H1 (cell line): ENCODE measurements around the gene TMEM178B. TPM values are rescaled to one million over a fixed set of nuclear protein-coding genes. Genes with fewer than 3 reads are reported as not detected.

Source experiments
- CTCF ChIA-PET: fragments of 300-600 bp; sonication (Branson Sonifier 250); formaldehyde crosslinking; loops from one replicate; lab custom pipeline; 2021; ENCODE audit not compliant: partially characterized antibody; lab: Charles Lee
- POLR2A ChIA-PET: fragments of 300-600 bp; sonication (Branson Sonifier 250); formaldehyde crosslinking; loops from one replicate; lab custom pipeline; 2021; ENCODE audit warnings: inconsistent platforms; ENCODE audit not compliant: partially characterized antibody; lab: Charles Lee
- DNase-seq, 2 experiments: peaks; one replicate each; pipeline versions ENCODE4 v3.0.0 to v3.0.0-alpha.2; 2010 to 2022; ENCODE audit warnings: low spot score in 2 of 2, low read depth in 1 of 2, mixed read lengths in 1 of 2
- FAIRE-seq: peaks from 2 replicates; lab custom pipeline; 2011; peaks lifted over from hg19 to GRCh38; lab: Jason Lieb, UNC
- H2AFZ ChIP-seq: 2 replicates; pipeline ENCODE4 v1.8.1; 2012; ENCODE audit warnings: low read length, inconsistent platforms
- H2AK5ac ChIP-seq: 2 replicates; pipeline ENCODE4 v1.6.1; 2013; ENCODE audit warnings: low read depth, low read length
- H2BK120ac ChIP-seq: replicated peaks from 2 replicates; pipeline ENCODE3; 2013; ENCODE audit warnings: low read depth, low read length, inconsistent platforms
- H2BK12ac ChIP-seq: 2 replicates; pipeline ENCODE4 v1.6.1; 2013; ENCODE audit warnings: low read depth, low read length
- H2BK15ac ChIP-seq: 2 replicates; pipeline ENCODE4 v1.6.1; 2013; ENCODE audit warnings: low read length
- H2BK20ac ChIP-seq: 2 replicates; pipeline ENCODE4 v1.6.1; 2013; ENCODE audit warnings: low read length
- H2BK5ac ChIP-seq: 2 replicates; pipeline ENCODE4 v1.6.1; 2013; ENCODE audit warnings: low read depth, low read length
- H3K14ac ChIP-seq: 2 replicates; pipeline ENCODE4 v1.6.1; 2013; ENCODE audit warnings: inconsistent platforms; ENCODE audit not compliant: insufficient read length
- H3K18ac ChIP-seq: 2 replicates; pipeline ENCODE4 v1.6.1; 2013; ENCODE audit warnings: low read length; ENCODE audit errors: extremely low read depth
- H3K23ac ChIP-seq: 2 replicates; pipeline ENCODE4 v1.6.1; 2013; ENCODE audit warnings: inconsistent platforms; ENCODE audit not compliant: insufficient read length
- H3K23me2 ChIP-seq: 2 replicates; pipeline ENCODE4 v1.6.1; 2013; ENCODE audit warnings: low read depth, low read length
- H3K27ac ChIP-seq: 2 replicates; pipeline ENCODE4 v1.6.1; 2011; ENCODE audit warnings: low read depth, low read length, inconsistent platforms
- H3K27me3 ChIP-seq, 4 experiments: replicated peaks in 1 of 4; 1 replicate in 1 of 4; 2 replicates in 3 of 4; pipeline versions ENCODE4 v1.6.1 to v1.8.1; 2011 to 2013; ENCODE audit warnings: low read length in 3 of 4, mild to moderate bottlenecking in 3 of 4, inconsistent platforms in 2 of 4, mixed read lengths in 2 of 4, moderate library complexity in 1 of 4; ENCODE audit not compliant: control insufficient read depth in 3 of 4, insufficient read depth in 3 of 4; ENCODE audit errors: extremely low read depth in 1 of 4
- H3K36me3 ChIP-seq, 4 experiments: 2 replicates each; pipeline versions ENCODE4 v1.6.1 to v1.8.1; 2011 to 2013; ENCODE audit warnings: mild to moderate bottlenecking in 4 of 4, low read length in 3 of 4, moderate library complexity in 2 of 4, control low read depth in 1 of 4, inconsistent platforms in 1 of 4; ENCODE audit not compliant: insufficient read depth in 4 of 4, control insufficient read depth in 2 of 4
- H3K4ac ChIP-seq: replicated peaks from 2 replicates; pipeline ENCODE3; 2013; ENCODE audit warnings: low read length, low read depth, mixed read lengths, inconsistent platforms; ENCODE audit not compliant: insufficient read length
- H3K4me1 ChIP-seq, 4 experiments: replicated peaks in 1 of 4; 1 replicate in 1 of 4; 2 replicates in 3 of 4; pipeline versions ENCODE4 v1.6.1 to v1.8.1; 2011 to 2013; ENCODE audit warnings: low read length in 3 of 4, inconsistent platforms in 2 of 4, mixed read lengths in 1 of 4; ENCODE audit not compliant: insufficient read depth in 4 of 4, control insufficient read depth in 3 of 4
- H3K4me2 ChIP-seq, 2 experiments: 2 replicates each; pipeline versions ENCODE4 v1.6.1 to v1.8.1; 2011 to 2013; ENCODE audit warnings: low read depth in 2 of 2, low read length in 2 of 2, control low read depth in 1 of 2, inconsistent platforms in 1 of 2, mild to moderate bottlenecking in 1 of 2; ENCODE audit not compliant: insufficient read depth in 1 of 2
- H3K4me3 ChIP-seq, 4 experiments: fragments of 200-600, 300-600 bp in 1 of 4; sonication (generic), shearing (Covaris generic), sonication (Bioruptor Twin) in 1 of 4; 2 replicates each; pipeline versions ENCODE4 v1.5.1 to v1.8.1; 2011 to 2016; ENCODE audit warnings: low read length in 4 of 4, low read depth in 3 of 4, control low read depth in 2 of 4, inconsistent platforms in 2 of 4, mild to moderate bottlenecking in 2 of 4, mixed read lengths in 1 of 4, moderate library complexity in 1 of 4; ENCODE audit not compliant: insufficient read depth in 2 of 4; ENCODE audit errors: extremely low read depth in 1 of 4
- H3K56ac ChIP-seq: replicated peaks from 2 replicates; pipeline ENCODE3; 2013; ENCODE audit warnings: low read depth, mild to moderate bottlenecking, mixed read lengths, low read length, inconsistent platforms; ENCODE audit not compliant: insufficient read length
- H3K79me1 ChIP-seq: 2 replicates; pipeline ENCODE4 v1.6.1; 2013; ENCODE audit warnings: low read depth, low read length, control low read depth
- H3K79me2 ChIP-seq, 2 experiments: 2 replicates each; pipeline versions ENCODE4 v1.6.1 to v1.8.1; 2012 to 2013; ENCODE audit warnings: low read length in 2 of 2, mild to moderate bottlenecking in 2 of 2, inconsistent platforms in 1 of 2; ENCODE audit not compliant: insufficient read depth in 2 of 2, control insufficient read depth in 1 of 2
- H3K9ac ChIP-seq, 4 experiments: replicated peaks in 1 of 4; 1 replicate in 1 of 4; 2 replicates in 3 of 4; pipeline versions ENCODE4 v1.6.1 to v1.8.1; 2011 to 2013; ENCODE audit warnings: low read depth in 3 of 4, low read length in 3 of 4, control low read depth in 2 of 4, mild to moderate bottlenecking in 2 of 4, moderate library complexity in 2 of 4, inconsistent platforms in 1 of 4; ENCODE audit errors: extremely low read depth in 1 of 4
- H3K9me3 ChIP-seq, 2 experiments: 2 replicates each; pipeline versions ENCODE4 v1.6.1 to v1.8.1; 2012 to 2013; ENCODE audit warnings: mild to moderate bottlenecking in 2 of 2, moderate library complexity in 2 of 2, control low read depth in 1 of 2, inconsistent platforms in 1 of 2, low read depth in 1 of 2, low read length in 1 of 2, mixed read lengths in 1 of 2; ENCODE audit not compliant: insufficient read depth in 2 of 2
- H4K20me1 ChIP-seq, 2 experiments: replicated peaks in 1 of 2; 2 replicates each; pipeline versions ENCODE3 to v1.8.1; 2011 to 2013; ENCODE audit warnings: inconsistent platforms in 2 of 2, low read length in 2 of 2, mild to moderate bottlenecking in 1 of 2; ENCODE audit not compliant: insufficient read depth in 2 of 2, control insufficient read depth in 1 of 2
- H4K5ac ChIP-seq: 2 replicates; pipeline ENCODE4 v1.6.1; 2013; ENCODE audit warnings: low read length, low read depth, mixed read lengths, inconsistent platforms; ENCODE audit not compliant: insufficient read length
- H4K8ac ChIP-seq: 2 replicates; pipeline ENCODE4 v1.8.0; 2013; ENCODE audit warnings: mild to moderate bottlenecking, moderate library complexity, low read length, inconsistent platforms; ENCODE audit not compliant: insufficient read depth; ENCODE audit errors: extremely low read depth
- H4K91ac ChIP-seq: replicated peaks from 2 replicates; pipeline ENCODE3; 2013; ENCODE audit warnings: low read length, mixed read lengths, inconsistent platforms; ENCODE audit not compliant: insufficient read length
- ATF3 ChIP-seq: IDR thresholded peaks from 2 replicates; pipeline ENCODE4 v1.6.1; 2011; ENCODE audit warnings: low read depth, mild to moderate bottlenecking, low read length; ENCODE audit not compliant: insufficient read depth
- CHD1 ChIP-seq: IDR thresholded peaks from 2 replicates; pipeline ENCODE4 v1.6.1; 2012; ENCODE audit warnings: low read depth, low read length, improper control_type of control experiment
- CHD2 ChIP-seq: IDR thresholded peaks from 2 replicates; pipeline ENCODE4 v1.6.1; 2012; ENCODE audit warnings: low read length, improper control_type of control experiment
- HDAC6 ChIP-seq: IDR thresholded peaks from one replicate; pipeline ENCODE4 v1.7.1; 2012; ENCODE audit warnings: low read depth, mild to moderate bottlenecking, inconsistent platforms, low read length, moderate library complexity
- MAX ChIP-seq: IDR thresholded peaks from 2 replicates; pipeline ENCODE4 v1.6.1; 2012; ENCODE audit warnings: inconsistent platforms
- NANOG ChIP-seq: IDR thresholded peaks from 2 replicates; pipeline ENCODE4 v1.6.1; 2011; ENCODE audit warnings: low read length, low read depth, mild to moderate bottlenecking, inconsistent platforms; ENCODE audit not compliant: insufficient read depth, poor library complexity, severe bottlenecking
- RBBP5 ChIP-seq: IDR thresholded peaks from 2 replicates; pipeline ENCODE4 v1.7.1; 2012; ENCODE audit warnings: low read depth, mild to moderate bottlenecking, inconsistent platforms, low read length, moderate library complexity, borderline replicate concordance
- SIN3A ChIP-seq, 2 experiments: IDR thresholded peaks in 1 of 2; conservative IDR thresholded peaks in 1 of 2; 2 replicates each; pipeline ENCODE4 v1.6.1; 2011 to 2012; ENCODE audit warnings: low read length in 2 of 2, improper control_type of control experiment in 1 of 2, low read depth in 1 of 2, mild to moderate bottlenecking in 1 of 2
- SP1 ChIP-seq: IDR thresholded peaks from 2 replicates; pipeline ENCODE4 v1.6.1; 2011; ENCODE audit warnings: low read depth, low read length
- TBP ChIP-seq: IDR thresholded peaks from 2 replicates; pipeline ENCODE4 v1.6.1; 2011; ENCODE audit warnings: low read depth, low read length, improper control_type of control experiment
- WGBS, 2 experiments: shearing (Covaris generic) in 1 of 2; methylation state at CpG; one replicate each; pipeline versions ENCODE4 v1.1.6 to v1.1.7; 2013 to 2015; ENCODE audit warnings: low lambda C conversion rate in 2 of 2, mixed read lengths in 2 of 2, inconsistent platforms in 1 of 2, low coverage in 1 of 2, missing lambda C conversion rate in 1 of 2; ENCODE audit not compliant: insufficient replicate concordance in 2 of 2, insufficient coverage in 1 of 2, insufficient read length in 1 of 2; ENCODE audit errors: extremely low coverage in 1 of 2, missing lambda C conversion rate in 1 of 2; 5-methylcytosine and 5-hydroxymethylcytosine counted together
- polyA plus RNA-seq, 7 experiments: library from polyadenylated mRNA; depleted of rRNA in 3 of 7; stranded (reverse) in 5 of 7; unstranded in 2 of 7; fragments of >200 nt in 5 of 7; fragments of 200-250 nt in 2 of 7; gene quantifications; 1 replicate in 5 of 7; 2 replicates in 1 of 7; 4 replicates in 1 of 7; pipeline versions ENCODE4 v1.2.1 to v1.2.3, GENCODE V29; 2011 to 2013; ENCODE audit warnings: missing spikeins in 2 of 7, mixed read lengths in 2 of 7
- total RNA-seq: library from RNA; stranded (reverse); fragmentation: NEBNext Ultra II Directional; extraction: Animal tissue kit (Norgen Biotek cat#: 25700); gene quantifications from 2 replicates; pipeline ENCODE4 v1.2.1, GENCODE V29; 2021

TMEM178B gene
- total and polyA plus RNA-seq, 2 of the 8 experiments (the other 6 are each of a cell fraction or from before 2014, with no cell fraction given): 5.3 to 18.1 TPM

GRCh38 chr7:141258559-141258958 lies 184.7 kb downstream of the TMEM178B start:
- Histone ChIP-seq H3K27ac (no peak overlapping the region), H3K23ac (no peak overlapping the region), H3K79me2 (no peaks in the 10 kb centered on the region; a peak in 1 of 4 replicates), H3K4me3 (no peak overlapping the region), H2AFZ (no peak overlapping the region), H3K56ac (no peak overlapping the region), H4K91ac (no peak overlapping the region), H4K8ac (no peak overlapping the region), H3K36me3 (no peaks in the 10 kb centered on the region; a peak in 1 of 8 replicates), H2BK12ac (no peak overlapping the region), H2AK5ac (no peak overlapping the region), H4K20me1 (no peaks in the 10 kb centered on the region), H3K79me1 (no peaks in the 10 kb centered on the region), H2BK5ac (no peak overlapping the region), H2BK120ac (no peak overlapping the region), H3K18ac (no peak overlapping the region), H4K5ac (no peak overlapping the region), H3K4me1 (no peaks in the 10 kb centered on the region; a peak in 2 of 7 replicates), H3K23me2 (no peaks in the 10 kb centered on the region), H3K9me3 (no peaks in the 10 kb centered on the region), H3K27me3 (no peaks in the 10 kb centered on the region), H3K14ac (no peak overlapping the region), H3K9ac (no peak overlapping the region), H2BK15ac (no peak overlapping the region), H3K4ac (no peak overlapping the region), H3K4me2 (no peak overlapping the region), H2BK20ac (no peak overlapping the region)
- ChIA-PET CTCF (interaction anchor here (3.9 kb wide), 1 partner anchor 275 kb away, joined by 14 read pairs; no protein-coding TSS in a partner anchor), POLR2A (interaction anchor here (0.9 kb wide), 1 partner anchor 244 kb away, joined by 3 read pairs; the partner anchor contains the start of gene MRPS33)
- FAIRE-seq (no peak), DNase-seq (no peak)
- WGBS, 2 experiments: 56% methylated on average over 5 of the region's 5 CpGs; no CpG with 5 or more reads in 1 of the 2 experiments
- no peak for TF ChIP-seq NANOG
- no peak for TF ChIP-seq CHD1
- TF ChIP-seq SIN3A (conservative IDR thresholded peaks at IDR 0.05 in 1 of 2, IDR thresholded peaks at IDR 0.05 in 1 of 2; ENCODE audit: low read depth in 1 of 2, low read length in 2 of 2): no peak
- TF ChIP-seq TBP: no peak
- no peak for TF ChIP-seq SP1
- TF ChIP-seq ATF3: no peak
- TF ChIP-seq HDAC6: no peak
- no peak for TF ChIP-seq CHD2
- TF ChIP-seq MAX: no peak
- no peak for TF ChIP-seq RBBP5
